GM19372 (cell line): ENCODE results near the gene DSCAML1.

ENCODE experiments used
- ATAC-seq: cut with Tn5 transposase; IDR thresholded peaks from one replicate; pipeline ENCODE4 v1.9.1; 2021; ENCODE audit warnings: mild to moderate bottlenecking, low read depth, moderate library complexity; ENCODE audit not compliant: unreplicated experiment

Gene DSCAML1

DNA sequence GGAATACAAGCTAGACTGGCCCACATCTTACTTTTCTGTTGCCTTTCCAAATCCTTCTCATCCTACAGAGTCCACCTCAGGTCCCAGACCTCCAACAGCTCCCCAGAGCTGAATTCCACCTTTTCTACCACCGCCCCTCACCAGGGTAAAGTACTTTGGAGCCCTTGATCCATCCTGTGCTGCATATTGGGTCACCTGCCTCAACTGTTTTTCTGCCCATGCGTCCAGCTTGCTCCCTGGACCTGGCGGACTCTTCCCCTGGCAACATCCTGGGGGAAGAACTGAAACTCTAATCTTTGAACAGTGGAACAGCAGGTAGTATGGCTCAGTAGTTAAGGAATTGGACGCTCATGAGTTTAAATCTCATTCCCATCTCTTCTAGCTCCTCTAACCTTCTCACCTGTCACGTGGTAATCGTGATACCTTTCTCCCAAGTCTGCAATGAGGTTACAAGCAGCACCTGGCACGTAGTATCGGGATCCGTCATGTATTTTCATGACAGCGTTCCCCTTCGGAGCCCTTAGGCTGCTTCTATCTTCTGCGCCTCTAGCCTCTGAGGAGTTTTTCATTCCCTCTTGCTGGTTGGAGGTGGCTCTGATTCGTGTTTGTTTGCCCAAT lies 371.2 kb downstream of the DSCAML1 start:
- ATAC-seq = no peak

DNA sequence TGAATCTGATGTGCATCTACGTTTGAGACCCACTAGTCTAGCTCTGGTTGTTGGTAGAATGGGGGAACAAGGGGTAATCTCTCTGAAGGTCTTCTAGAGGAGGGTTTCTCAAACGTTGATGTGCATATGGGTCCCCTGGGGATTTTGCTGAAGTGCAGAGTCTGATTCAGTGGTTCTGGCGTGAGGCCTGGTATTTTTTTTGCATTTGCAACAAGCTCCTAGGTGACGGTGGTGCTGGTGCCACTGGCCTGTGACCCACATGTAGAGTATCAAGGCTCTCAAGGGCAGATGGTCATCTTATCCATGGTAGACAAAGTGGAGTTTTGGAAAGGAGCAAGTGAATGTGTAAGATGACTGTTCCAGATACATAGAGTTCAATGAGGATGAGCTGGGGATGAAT lies 372.2 kb downstream of the DSCAML1 start:
- no peak for ATAC-seq

DNA sequence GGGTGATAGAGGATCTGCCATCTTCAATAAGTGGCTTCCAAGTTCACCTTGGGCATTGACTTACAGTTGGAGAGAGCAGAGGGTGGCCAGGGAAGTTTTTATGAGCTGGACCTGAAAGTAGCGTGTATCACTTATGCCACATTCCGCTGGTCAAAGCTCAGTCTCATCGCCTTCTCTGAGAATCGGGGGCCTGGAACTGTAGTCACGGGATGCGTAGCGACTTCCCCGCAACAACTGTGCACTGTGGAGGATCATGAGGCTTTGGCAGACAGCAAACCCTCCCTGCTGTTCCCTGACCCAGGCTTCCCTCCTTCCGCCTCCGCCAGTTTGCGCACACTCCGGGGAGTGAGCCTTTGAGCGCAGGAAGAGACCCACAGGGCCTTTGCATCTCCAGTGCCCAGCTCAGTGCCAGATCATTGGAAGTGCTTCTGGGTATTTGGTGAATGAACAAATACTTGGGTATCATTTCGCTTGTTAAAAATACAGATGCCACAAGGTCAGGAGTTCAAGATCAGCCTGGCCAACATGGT lies 373.9 kb downstream of the DSCAML1 start:
- ATAC-seq = no peak

DNA sequence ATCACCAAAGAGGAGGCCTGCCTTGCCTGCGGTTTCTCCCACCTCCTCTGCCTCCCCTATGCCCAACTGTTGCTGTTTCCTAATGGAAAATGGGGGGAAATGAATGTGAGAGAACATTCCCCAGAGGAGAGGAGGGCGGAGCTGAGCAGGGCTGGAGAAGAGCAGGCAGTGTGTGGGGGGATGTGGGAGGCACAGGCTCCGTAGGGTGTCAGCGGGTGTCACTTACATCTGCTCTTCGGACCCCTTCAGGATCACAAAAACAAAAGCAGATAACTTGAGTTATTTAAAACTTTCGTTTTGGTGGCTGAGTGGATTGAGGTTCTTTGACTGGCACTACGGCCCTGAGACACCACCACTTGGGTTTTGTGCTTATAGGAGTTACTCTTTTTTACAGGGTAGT lies 375.5 kb downstream of the DSCAML1 start:
- ATAC-seq = no peak

DNA sequence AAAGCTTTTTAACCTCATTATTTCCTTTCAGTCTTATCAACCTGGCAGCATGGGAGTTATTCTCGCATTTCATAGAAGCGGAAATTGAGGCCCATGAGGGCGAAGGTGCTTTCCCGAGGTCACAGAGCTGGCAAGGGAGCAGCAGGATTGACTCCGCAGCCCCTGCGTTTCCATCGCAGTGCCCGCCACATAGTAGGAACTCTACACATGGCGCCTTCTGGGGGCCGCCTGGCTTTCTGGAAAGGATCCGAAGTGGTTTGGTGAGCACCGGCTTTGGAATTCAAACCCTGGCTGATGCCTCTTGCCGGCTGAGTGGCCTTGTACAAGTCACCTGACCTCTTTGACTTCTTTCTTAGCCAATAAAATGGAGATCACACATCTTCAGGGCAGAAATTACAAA lies 376.0 kb downstream of the DSCAML1 start:
- ATAC-seq = no peak

DNA sequence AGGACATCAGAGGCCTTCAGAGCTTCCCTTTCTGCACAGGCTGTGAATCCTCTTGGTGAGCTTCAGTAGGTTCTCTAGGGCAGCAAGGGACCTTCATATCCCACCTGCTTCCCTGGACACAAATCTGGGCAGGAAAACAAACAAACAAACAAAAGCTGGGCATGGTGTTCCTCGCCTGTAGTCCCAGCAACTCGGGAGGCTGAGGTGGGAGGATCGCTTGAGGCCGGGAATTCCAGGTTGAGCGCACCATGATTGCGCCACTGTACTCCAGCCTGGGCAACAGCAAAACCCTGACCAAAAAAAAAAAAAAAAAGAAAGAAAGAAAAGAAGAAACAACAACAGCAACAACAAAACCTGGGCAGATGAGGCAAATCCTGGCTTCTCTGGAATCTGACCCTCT lies 376.4 kb downstream of the DSCAML1 start:
- no peak for ATAC-seq

DNA sequence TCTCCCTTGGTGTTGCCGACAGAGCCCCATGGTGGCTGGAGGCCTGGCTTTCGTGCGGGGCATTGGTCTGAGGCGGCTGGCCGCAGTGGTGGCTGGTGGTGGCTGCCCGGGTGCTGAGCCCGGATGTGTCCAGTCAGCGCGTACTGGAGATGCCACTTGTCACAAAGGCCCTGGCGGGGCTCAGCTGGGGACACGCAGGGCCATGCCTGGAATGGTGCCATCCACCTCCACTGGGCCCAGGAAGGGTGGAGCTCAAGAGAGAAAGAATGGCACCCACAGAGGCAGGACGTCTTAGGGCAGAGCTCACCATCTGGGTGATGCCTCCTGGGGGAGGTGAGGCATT lies 376.9 kb downstream of the DSCAML1 start:
- ATAC-seq = no peak

DNA sequence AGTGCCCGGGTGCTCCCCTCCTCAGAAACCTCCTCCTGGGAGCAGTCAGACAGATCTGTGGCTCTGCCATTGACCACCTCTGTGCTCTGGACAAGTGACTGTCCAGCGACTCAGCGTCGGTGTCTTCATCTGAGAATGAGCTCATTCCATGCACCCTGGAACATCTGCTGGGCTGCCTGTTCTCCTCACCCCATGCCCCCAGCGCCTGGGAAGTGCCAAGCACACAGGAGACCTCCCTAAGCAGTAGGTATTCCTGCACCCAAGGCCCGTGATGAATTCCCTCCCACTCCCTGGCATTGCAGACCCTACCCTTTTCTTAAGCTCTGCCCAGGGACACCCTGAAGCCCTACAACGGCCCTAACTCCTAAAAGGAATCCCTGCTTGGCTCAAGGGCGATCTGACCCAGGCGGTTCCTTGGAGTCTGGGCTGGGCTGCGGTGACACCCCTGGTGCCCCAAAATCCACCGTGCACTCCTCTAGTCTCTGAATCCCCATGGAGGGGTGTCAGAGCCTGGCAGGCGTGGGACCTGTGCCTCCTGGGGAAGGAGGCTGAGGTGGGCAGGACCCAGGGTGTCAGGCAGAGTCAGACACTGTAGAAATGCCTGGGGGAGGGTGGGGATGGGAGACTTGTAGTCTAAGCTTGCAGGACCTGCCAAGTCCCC lies 377.4 kb downstream of the DSCAML1 start:
- ATAC-seq = no peak

DNA sequence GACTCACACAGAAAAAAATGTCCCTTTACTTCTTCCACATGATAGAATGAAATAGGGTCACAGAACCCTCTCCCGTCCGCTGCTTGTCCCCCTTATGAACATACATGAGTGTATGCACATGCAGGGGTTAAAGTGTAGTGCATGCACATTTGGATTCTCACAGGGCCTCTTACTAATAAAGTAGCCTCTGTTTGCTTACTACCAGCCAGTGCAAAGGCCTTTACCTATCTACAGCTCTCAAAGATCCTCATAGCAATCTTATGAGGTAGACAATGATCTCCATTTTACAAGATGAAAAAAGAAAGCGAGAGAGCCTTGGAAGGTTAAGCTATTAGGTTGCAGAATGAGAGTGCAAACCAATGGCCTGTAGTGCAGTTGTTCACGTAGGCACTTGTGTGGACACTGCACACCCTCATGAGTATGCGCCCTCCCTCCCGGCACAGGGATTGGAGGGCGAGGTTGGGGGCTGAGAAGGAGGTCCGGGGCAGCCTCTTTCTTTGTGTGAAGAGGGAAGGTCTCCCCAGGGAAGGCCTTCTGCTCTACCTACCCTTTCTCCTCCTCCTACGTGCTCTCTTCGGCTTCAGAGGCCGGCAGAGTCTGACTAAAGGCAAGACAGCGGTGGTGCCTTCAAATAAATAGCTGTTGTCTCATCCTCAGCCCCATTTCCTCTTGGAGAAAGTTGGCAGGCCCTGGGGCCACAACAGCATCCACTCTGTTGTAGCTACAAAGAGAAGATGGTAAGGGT lies 378.1 kb downstream of the DSCAML1 start:
- no peak for ATAC-seq

DNA sequence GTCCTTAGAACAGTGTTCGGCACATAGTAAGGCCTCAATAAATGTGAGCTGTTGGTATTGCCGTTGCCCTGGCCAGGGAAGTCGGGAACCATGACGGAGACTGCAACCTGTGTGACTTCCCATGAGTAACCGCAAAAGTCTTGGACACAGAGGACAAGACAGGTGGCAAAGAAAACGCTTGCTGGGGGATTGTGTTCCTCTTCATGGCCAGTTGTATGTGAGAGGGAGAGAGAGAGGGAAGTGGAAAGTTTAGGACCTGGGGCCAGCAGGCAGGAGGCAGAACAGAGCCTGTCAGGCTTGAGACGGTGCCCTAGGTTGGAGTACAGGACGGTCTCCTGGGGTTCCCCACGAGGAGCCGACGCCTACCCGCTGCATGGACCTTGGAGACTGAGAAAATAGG lies 379.2 kb downstream of the DSCAML1 start:
- no peak for ATAC-seq

DNA sequence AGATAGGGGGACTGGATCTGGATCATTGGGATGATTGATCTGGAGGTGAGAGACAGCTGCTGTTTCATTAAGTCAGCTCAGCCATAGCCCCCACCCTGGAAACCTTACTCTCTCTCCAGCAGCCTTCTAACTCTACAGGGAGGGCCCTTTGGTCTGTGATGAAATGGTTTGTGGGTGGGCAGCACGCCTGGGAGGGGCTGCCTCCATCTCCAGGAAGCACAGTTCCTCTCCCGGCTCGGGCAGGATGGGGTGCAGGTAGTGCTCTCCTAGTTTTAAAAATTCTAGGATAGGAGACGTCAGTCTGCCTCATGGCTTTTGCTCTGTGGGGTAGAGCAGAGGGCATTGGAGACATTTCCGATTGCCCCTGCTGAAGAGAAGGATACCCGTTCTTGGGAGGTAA lies 379.7 kb downstream of the DSCAML1 start:
- no peak for ATAC-seq

DNA sequence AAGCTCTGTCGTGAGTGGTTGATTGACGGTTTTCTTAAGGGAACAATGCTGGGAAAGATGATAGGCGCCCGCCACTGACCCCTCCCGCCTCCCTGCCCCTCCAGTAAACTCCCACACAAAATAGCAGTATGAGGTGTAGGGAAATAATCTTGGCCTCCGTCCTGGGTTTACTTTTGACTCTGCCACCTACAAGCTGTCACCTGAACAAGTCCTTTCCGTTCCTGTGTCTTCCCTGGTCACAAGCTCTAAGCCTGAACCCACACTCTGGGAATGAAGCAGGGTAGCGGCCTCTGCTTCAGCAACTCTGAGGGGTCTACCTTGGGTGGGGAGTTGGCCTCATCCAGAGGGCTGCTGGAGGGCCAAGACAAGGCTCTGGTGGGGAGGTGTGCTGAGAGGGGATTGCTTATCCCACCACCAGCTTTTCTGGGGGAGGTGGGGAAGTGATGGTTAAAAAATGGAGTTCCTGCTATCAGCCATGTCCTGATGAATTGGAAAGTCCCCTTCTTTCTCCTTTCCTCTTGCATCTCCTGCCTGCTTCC lies 381.6 kb downstream of the DSCAML1 start:
- ATAC-seq = no peak

DNA sequence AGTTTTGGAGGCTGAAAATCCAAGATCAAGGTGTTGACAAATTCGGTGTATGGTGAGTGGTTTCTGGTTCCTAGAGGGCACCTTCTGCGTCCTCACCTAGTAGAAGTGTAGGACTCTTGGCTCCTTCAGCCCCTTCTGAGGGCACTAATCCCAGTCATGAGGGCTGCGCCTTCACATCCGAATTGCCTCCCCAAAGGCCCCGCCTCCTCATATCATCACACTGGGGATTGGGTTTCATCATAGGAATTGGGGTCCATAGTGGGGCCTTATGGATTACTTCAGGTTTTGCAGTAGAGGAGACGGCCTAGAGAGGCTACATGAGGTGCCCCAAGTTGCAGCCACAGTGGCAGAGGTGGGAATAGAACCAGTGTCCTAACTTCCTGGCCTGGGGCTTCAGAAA lies 382.3 kb downstream of the DSCAML1 start:
- no peak for ATAC-seq

DNA sequence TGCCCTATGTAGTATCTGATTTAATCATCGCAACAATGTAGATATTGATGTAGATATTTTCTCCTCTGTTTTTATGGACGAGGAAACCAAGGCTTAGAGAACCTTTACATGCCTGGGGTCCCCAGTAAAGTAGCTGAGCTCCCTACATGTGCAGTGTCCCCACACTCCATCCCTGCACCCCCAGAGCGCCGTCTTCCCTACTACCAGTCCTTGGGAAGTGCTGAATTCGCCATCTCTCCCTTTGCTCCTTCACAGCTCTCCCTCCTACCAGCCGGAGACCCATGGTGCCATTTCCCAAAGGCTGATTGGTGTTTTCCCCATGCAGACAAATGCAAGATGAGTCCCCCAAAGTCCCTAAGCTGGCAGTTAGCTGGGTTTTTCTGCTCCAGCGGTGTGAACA lies 383.4 kb downstream of the DSCAML1 start:
- no peak for ATAC-seq

DNA sequence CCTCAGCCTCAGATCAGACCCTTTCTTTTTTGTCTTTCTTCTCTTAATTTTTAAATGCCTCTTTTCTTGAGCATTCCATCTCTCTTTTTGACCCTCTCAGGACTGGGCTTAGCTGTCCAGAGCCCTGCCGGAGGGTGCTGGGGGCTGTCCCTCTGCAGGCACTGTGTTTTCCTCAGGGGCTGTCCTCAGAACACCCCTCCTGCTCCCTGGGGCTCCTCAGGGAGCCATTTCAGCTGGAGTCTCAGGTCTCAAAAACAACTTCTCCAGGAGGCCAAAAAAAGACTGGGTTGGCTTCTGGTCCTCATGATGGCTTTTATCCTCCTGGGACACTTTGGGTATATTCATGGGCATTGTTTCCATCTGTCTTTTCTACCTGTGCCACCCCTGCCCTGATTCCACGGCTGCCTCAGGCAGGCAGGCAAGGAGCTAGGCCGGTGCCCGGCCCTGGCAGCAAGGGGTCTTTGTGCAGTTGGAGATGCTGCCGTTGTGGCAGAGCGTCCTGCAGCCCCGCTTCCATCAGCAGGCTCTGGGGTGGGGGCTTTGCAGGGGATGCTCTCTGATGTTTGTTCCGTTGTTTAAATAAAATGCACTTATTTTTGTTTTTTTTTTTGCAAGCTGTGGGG lies 384.3 kb downstream of the DSCAML1 start:
- no peak for ATAC-seq

DNA sequence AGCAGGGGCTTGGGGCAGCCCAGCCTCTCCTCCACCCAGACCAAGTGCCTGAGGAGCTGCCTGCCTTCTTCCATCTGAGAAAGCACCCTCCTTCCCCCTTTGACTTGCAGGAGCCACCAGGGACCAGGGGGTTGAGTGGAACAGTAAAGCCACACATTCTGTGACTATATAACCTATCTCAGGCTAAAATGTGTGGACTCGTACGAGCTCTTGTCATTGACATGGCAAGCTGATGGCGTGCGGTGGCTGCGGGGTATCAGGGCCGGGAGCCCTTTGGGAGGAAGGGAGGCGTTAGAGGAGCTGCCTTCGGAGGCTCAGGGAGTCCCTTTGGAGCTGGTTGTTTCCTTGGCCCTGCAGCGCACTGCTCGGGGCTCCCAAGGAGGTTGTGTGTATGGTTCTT lies 384.8 kb downstream of the DSCAML1 start:
- no peak for ATAC-seq

DNA sequence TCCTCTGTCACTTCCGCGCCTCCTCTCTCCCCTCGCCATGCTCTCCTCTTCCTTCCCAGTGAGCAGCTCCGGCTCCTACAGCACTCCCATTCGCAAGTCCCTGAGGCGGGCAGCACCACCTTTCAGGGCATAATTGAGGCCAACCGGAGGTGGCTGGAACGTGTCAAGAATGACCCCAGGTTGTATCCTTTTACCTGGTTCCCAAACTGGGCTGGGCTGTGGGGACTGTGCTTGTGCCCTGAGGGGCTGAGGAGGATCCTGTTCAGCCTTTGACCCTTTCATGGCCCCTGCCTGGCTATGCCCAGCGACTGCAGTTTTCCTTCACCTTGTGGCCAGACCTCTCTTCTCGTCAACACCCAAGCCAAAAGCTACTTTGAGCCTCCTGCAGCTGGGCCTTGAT lies 385.3 kb downstream of the DSCAML1 start:
- ATAC-seq = no peak

DNA sequence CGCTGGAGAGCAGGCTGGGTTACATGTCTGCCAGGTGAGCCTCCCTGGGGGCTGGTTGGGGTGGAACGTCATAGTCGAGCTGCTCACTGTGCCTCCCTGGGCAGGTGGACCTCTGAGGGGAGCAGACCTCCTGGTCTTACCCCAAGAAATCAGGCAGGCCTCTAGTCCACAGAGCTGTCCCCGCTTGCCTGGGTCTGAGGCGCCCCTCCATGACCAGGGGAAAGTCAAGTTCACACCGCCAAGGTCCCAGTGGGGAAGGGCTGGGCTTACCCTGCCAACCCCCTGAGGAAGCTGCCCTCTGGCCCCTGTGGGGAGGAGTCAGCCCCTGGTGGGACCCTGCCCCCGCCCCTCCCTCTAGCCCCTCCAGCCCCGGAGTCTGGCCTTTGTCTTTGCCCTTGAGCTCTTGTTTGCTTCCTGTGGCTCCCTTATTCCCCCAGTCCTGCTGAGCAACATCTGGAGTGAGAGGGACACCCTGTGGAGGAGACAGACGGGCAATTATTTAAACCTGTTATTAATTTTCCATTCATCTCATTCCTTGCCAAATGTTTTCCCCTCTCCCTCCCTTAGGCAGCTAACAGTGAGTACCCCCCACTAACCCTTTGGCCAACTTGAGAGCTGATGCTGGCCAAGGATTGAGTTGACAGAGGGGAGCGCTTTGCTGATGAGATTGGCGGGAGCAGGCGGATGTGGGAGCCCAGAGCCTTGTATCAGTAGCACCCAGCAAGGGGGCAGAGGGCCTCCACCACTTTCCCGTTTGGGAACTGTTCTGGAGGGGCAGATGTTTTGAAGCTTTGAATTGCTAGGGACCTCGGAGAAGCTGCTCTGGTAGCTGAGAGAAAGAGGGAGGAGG lies 385.9 kb downstream of the DSCAML1 start:
- no peak for ATAC-seq

DNA sequence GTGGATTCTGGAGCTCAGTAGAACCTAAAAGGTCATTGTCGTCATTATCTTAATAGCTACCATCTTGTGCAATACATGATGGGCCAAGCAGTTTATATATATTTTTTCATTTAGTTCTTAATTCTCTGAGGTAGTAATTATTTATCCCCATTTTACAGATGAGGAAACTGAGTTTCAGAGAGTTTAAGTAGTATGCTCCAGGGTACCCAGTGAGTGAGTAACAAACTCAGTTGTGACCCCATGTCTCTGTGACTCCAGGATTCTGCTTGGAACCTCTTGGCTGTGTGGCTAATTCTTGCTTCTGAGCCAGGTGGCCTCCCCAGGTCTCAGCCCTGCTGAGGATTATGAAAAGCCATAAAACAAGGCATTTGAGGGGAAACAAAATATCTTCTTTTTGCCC lies 386.8 kb downstream of the DSCAML1 start:
- ATAC-seq = no peak

DNA sequence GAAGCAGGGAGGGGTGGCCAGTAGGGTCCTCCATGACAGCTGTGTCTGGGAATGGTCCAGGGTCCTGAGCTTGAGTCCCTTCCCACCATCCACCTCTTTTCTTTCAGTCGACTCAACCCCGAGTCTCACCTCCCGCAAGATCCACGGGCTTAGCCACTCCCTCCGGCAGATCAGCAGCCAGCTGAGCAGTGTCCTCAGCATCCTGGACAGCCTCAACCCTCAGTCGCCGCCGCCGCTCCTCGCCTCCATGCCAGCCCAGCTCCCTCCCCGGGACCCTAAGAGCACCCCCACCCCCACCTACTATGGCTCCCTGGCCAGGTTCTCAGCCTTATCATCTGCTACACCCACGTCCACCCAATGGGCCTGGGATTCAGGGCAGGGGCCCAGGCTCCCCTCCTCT lies 387.5 kb downstream of the DSCAML1 start:
- no peak for ATAC-seq
